GM12878 (cell line): ENCODE data around the gene TIRAP. TPM values are rescaled to one million over a fixed set of nuclear protein-coding genes. Genes with fewer than 3 reads are reported as not detected.

Experiments
- ATAC-seq: fragments of 200-7000 bp; cut with Tn5 transposase; 3 replicates; pipeline ENCODE4 v1.9.1; 2020; ENCODE audit warnings: mild to moderate bottlenecking, moderate library complexity
- BruUV-seq: library from RNA; stranded (reverse); fragments of 400-500 nt; replicated peaks from 2 replicates; lab custom pipeline; 2021; lab: Mats Ljungman, UMichigan
- CTCF ChIA-PET: fragments of 300-600 bp; sonication (Branson Sonifier 250); formaldehyde crosslinking; extraction: SDS; loops from one replicate; lab custom pipeline; 2021; ENCODE audit warnings: inconsistent platforms; lab: Yijun Ruan, JAX
- POLR2A ChIA-PET: fragments of 350-600 bp; formaldehyde crosslinking; extraction: SDS; loops from one replicate; lab custom pipeline; 2021; ENCODE audit warnings: inconsistent platforms; lab: Charles Lee
- RAD21 ChIA-PET: fragments of 300-600 bp; sonication (Branson Sonifier 250); formaldehyde crosslinking; loops from one replicate; lab custom pipeline; 2023; ENCODE audit warnings: antibody characterized with exemption; ENCODE audit not compliant: unreplicated experiment; lab: Charles Lee
- SMC1A ChIA-PET: fragments of 300-600 bp; sonication (Branson Sonifier 250); formaldehyde crosslinking; loops from one replicate; lab custom pipeline; 2023; ENCODE audit not compliant: unreplicated experiment, uncharacterized antibody; lab: Charles Lee
- DNase-seq: peaks from one replicate; pipeline ENCODE4 v3.0.0-alpha.2; 2011; ENCODE audit warnings: low read depth, low spot score
- FAIRE-seq: peaks from 3 replicates; lab custom pipeline; 2011; peaks lifted over from hg19 to GRCh38; lab: Jason Lieb, UNC
- H2AFZ ChIP-seq: 2 replicates; pipeline ENCODE4 v1.6.0; 2011; ENCODE audit warnings: low read depth, low read length, control low read depth; ENCODE audit not compliant: control insufficient read depth
- H3K27ac ChIP-seq: 2 replicates; pipeline ENCODE4 v1.5.1; 2011; ENCODE audit warnings: control low read depth; ENCODE audit not compliant: control insufficient read depth, insufficient read depth
- H3K27me3 ChIP-seq, 2 experiments: replicated peaks in 1 of 2; 2 replicates each; pipeline versions ENCODE4 v1.6.0 to v1.6.1; 2011; ENCODE audit warnings: low read length in 1 of 2; ENCODE audit not compliant: control insufficient read depth in 2 of 2, insufficient read depth in 2 of 2
- H3K36me3 ChIP-seq, 2 experiments: 2 replicates each; pipeline ENCODE4 v1.5.1; 2011; ENCODE audit warnings: low read length in 1 of 2; ENCODE audit not compliant: control insufficient read depth in 2 of 2, insufficient read depth in 2 of 2
- H3K4me1 ChIP-seq: 2 replicates; pipeline ENCODE4 v1.6.1; 2011; ENCODE audit warnings: mild to moderate bottlenecking, low read length, moderate library complexity, mixed read lengths; ENCODE audit not compliant: control insufficient read depth, insufficient read depth
- H3K4me2 ChIP-seq: 2 replicates; pipeline ENCODE4 v1.6.0; 2011; ENCODE audit warnings: control low read depth; ENCODE audit not compliant: control insufficient read depth, insufficient read depth
- H3K4me3 ChIP-seq: fragments of 200-600 bp; sonication (generic); 2 replicates; pipeline ENCODE4 v1.5.1; 2016
- H3K79me2 ChIP-seq: 2 replicates; pipeline ENCODE4 v1.6.0; 2011; ENCODE audit warnings: low read length; ENCODE audit not compliant: control insufficient read depth, insufficient read depth
- H3K9ac ChIP-seq: 2 replicates; pipeline ENCODE4 v1.8.0; 2011; ENCODE audit warnings: low read length, control low read depth, mixed read lengths; ENCODE audit not compliant: control insufficient read depth, insufficient read depth
- H3K9me3 ChIP-seq: replicated peaks from 3 replicates; pipeline ENCODE4 v1.5.1; 2011; ENCODE audit warnings: mild to moderate bottlenecking, low read length; ENCODE audit not compliant: control insufficient read depth, insufficient read depth
- H4K20me1 ChIP-seq: 2 replicates; pipeline ENCODE4 v1.6.0; 2011; ENCODE audit not compliant: control insufficient read depth, insufficient read depth
- CTCF ChIP-seq, 3 experiments: IDR thresholded peaks in 2 of 3; conservative IDR thresholded peaks in 1 of 3; 2 replicates each; pipeline ENCODE4 v1.5.1; 2011; ENCODE audit warnings: low read depth in 3 of 3, low read length in 3 of 3, mild to moderate bottlenecking in 3 of 3, control low read depth in 2 of 3, moderate library complexity in 2 of 3, inconsistent platforms in 1 of 3, mixed read lengths in 1 of 3; ENCODE audit not compliant: control insufficient read depth in 2 of 3, insufficient read depth in 1 of 3; ENCODE audit errors: extremely low read depth in 1 of 3
- PAX8 ChIP-seq: fragments of 450-650 bp; IDR thresholded peaks from 2 replicates; pipeline ENCODE4 v1.6.1; 2017; ENCODE audit warnings: mild to moderate bottlenecking, moderate library complexity
- RAD21 ChIP-seq: IDR thresholded peaks from 2 replicates; pipeline ENCODE4 v1.6.1; 2011; ENCODE audit warnings: mild to moderate bottlenecking, low read depth, low read length, moderate library complexity; ENCODE audit not compliant: insufficient read depth
- WGBS: methylation state at CpG from one replicate; pipeline ENCODE4 v1.1.6; 2016; ENCODE audit warnings: low lambda C conversion rate; ENCODE audit not compliant: insufficient replicate concordance, insufficient coverage; ENCODE audit errors: missing lambda C conversion rate; 5-methylcytosine and 5-hydroxymethylcytosine counted together
- in situ Hi-C: fragments of 300-500 bp; cut with MboI; formaldehyde crosslinking; loops from 9 replicates; pipeline ENCODE4 v1.14.3; 2018; ENCODE audit warnings: mixed read lengths
- intact Hi-C: fragments of 100-400 bp; cut with micrococcal nuclease; formaldehyde crosslinking; loops from one replicate; pipeline ENCODE4 v1.14.2; 2022; ENCODE audit not compliant: unreplicated experiment
- polyA plus RNA-seq, 11 experiments: library from polyadenylated mRNA; depleted of rRNA in 4 of 11; unstranded in 6 of 11; stranded (reverse) in 5 of 11; fragments of >200 nt; fragmentation: Nextera tagmentation in 4 of 11; fragmentation: Illumina TruSeq in 1 of 11; extraction: Ambion mirVana in 4 of 11; extraction: Trizol in 1 of 11; gene quantifications; 1 replicate in 1 of 11; 2 replicates in 10 of 11; pipeline versions ENCODE4 v1.2.1 to v1.2.3, GENCODE V29; 2011 to 2016; ENCODE audit warnings: inconsistent platforms in 2 of 11, missing spikeins in 2 of 11, low read depth in 1 of 11
- total RNA-seq, 4 experiments: library from RNA; depleted of rRNA in 3 of 4; stranded (reverse); fragments of >200 nt in 3 of 4; fragmentation: Illumina TruSeq in 1 of 4; extraction: Trizol in 1 of 4; gene quantifications; 2 replicates each; pipeline versions ENCODE4 v1.2.1 to v1.2.3, GENCODE V29; 2013 to 2021

Gene TIRAP
- total and polyA plus RNA-seq, 10 of the 15 experiments (the other 5 are each of a cell fraction or from before 2014, with no cell fraction given): 0.76 to 9.9 (median 4.7) TPM

GRCh38 chr11:126307706-126308105 lies 24.8 kb downstream of the TIRAP start:
- peaks cover 23% of the 10 kb centered on the region for H3K79me2 ChIP-seq
- DNase-seq (no peak), FAIRE-seq (no peak), ATAC-seq (no peak)
- ChIA-PET SMC1A (interaction anchor here (0.7 to 6.5 kb wide), 5 partner anchors 11 to 177 kb away, joined by 3 to 78 read pairs (median 9); no protein-coding TSS in a partner anchor), RAD21 (interaction anchor here (0.9 kb wide), 1 partner anchor 22 kb away, joined by 3 read pairs; no protein-coding TSS in a partner anchor), POLR2A (interaction anchor here (1.0 kb wide), 1 partner anchor 13 kb away, joined by 3 read pairs; no protein-coding TSS in a partner anchor), CTCF (interaction anchor here (0.8 to 10.0 kb wide), 10 partner anchors 8 to 683 kb away, joined by 3 to 232 read pairs (median 4); no protein-coding TSS in a partner anchor)
- peak; percentile 51 for TF ChIP-seq RAD21
- TF ChIP-seq PAX8: no peak
- TF ChIP-seq CTCF (IDR thresholded peaks at IDR 0.05 in 2 of 3, conservative IDR thresholded peaks at IDR 0.05 in 1 of 3; ENCODE audit: control insufficient read depth in 2 of 3, extremely low read depth in 1 of 3, insufficient read depth in 1 of 3, low read depth in 3 of 3, low read length in 3 of 3): peak; percentile 35 to 50 (median 47); a peak in 5 of 6 replicates
- no peaks in the 10 kb centered on the region for H3K9me3 ChIP-seq
- H3K36me3 ChIP-seq: peaks cover 1 to 9% of the 10 kb centered on the region in 2 experiments; a peak in 1 of 4 replicates
- no TSS peak for BruUV-seq
- no peak overlapping the region for H3K4me3 ChIP-seq
- peak overlapping the region; percentile 11; the same call in 1 of the 2 replicates for H3K4me2 ChIP-seq
- no peaks in the 10 kb centered on the region for H4K20me1 ChIP-seq
- 52% methylated on average over 5 of the region's 5 CpGs for WGBS
- no peak overlapping the region for H3K9ac ChIP-seq
- H3K4me1 ChIP-seq: peaks cover 33% of the 10 kb centered on the region
- H3K27ac ChIP-seq: no peak overlapping the region
- in situ Hi-C loops: no loop called here
- no peaks in the 10 kb centered on the region for H3K27me3 ChIP-seq
- intact Hi-C loops: no loop called here
- no peak overlapping the region for H2AFZ ChIP-seq
